Raji (cell line): Measurements from ENCODE around the gene DOK7.

Experiments
- POLR2A ChIP-seq: IDR thresholded peaks from 2 replicates; pipeline ENCODE4 v1.6.1; 2011; ENCODE audit warnings: low read depth, low read length, control low read depth; ENCODE audit not compliant: insufficient read depth

The DOK7 gene

DNA sequence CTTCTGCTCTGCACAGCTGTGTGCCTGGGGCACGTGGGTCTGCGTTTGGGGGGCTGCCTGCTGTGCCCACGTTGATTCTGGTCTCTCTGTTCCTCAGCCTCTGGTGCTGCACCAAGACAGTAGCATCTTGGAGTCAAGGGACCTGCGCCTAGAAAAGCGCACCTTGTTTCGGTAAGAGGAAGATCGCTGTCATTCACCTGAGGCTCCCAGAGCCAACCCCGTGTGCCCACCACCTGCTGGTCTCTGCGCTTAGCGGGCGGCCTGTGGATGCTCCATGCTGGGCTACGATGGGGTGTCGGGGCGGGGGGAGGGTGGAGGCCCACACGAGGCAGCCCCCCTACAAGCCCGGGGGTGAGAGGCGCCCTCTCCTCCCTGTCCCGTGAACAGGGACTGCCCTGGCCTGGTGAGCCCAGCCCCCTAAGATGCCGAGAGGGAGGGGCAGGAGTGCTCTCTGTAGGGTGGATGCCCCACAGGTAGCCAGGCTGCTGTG lies 40.3 kb upstream of the DOK7 start:
- no peak for TF ChIP-seq POLR2A

DNA sequence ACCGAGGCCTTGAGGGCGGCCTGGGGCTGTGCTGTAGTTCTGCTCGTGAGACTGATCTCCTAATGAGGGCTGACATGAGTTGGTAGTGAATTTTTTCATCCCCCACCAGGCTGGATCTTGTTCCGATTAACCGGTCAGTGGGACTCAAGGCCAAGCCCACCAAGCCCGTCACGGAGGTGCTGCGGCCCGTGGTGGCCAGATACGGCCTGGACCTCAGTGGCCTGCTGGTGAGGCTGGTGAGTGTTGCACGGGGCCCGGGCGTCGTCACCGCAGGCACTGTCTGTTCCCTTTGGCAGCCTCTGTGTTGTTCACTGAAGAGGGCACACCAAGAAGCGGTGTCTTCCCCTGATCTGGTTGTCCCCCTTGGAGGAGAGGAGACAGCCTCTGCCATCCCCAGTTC lies 39.7 kb upstream of the DOK7 start:
- no peak for TF ChIP-seq POLR2A

DNA sequence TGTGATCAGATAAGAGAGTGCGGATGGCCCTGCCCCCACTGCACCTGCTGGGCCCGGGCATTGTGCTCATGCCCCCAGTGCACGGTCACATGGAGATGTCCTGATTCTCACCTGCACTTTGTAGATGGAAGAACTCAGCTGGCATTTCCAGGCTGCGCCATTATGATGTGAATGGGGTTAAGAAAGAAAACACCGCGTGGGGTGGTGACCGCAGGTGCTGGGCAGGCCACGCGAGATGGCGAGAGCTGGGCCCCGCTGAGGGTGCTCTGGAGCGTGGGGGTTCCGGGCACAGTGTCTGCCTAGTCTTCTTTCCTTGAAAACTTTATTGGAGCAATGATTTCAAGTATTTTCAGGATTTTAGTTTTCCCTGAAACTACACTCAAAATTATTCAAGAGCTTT lies 39.2 kb upstream of the DOK7 start:
- TF ChIP-seq POLR2A = no peak

DNA sequence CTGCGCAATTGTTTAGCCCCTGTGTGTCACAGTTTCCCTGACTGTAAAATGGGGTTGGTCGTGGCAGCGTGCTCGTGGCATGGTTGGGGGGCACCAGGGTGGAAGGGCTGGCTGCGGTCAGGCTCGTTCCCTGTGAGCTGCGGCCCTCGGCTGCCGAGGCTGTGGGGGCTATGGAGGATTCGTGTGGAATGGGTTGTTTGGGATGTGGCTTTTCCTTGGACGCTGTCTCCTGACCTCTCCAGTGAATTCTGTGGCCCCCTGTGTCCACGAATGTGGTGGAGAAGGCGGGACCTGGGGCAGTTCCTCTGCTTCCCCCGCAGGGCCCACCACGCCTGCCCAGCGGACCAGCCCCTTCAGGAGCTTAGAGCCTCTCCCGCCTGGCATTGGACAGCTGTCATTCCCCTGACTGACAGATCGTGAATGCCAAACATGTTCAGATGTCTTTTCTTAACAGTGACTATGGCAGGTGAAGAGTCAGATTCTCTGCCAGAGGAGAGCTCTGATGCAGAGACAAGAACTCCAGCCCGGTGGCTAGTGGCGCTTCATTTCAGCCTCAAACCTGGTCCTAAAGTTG lies 38.5 kb upstream of the DOK7 start:
- TF ChIP-seq POLR2A = no peak

DNA sequence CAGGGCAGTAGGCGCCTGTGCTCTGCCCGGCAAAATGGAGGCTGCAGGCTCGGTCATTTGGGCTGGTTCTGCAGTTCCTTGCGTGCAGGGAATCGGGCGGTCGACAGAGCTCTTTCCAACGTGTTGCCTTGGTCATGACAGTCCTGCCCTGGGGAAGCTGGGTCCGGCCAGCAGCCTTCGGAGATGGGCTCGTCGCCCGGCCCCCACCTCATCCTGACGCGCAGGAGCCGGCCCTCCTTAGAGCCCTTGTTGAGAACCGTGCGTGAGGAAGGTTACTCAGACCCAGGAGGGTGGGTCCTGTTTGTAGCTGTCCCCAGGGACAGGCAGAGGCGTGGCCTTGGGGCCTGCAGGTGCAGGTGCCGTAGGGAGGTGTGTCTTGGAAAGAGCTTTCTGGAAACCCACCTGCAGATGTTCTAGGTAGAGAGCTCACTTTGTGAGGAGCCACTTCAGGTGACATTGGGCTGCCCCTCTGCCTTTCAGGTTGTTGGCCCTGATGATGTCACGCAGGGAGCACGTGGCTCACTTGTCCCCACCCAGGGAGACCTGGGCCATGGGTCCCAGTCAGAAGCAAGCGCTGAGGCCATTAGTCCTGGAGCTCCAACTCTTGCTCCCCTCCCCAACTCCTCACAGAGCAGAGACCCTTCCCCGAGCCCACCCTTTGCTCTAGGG lies 36.5 kb upstream of the DOK7 start:
- TF ChIP-seq POLR2A = no peak

DNA sequence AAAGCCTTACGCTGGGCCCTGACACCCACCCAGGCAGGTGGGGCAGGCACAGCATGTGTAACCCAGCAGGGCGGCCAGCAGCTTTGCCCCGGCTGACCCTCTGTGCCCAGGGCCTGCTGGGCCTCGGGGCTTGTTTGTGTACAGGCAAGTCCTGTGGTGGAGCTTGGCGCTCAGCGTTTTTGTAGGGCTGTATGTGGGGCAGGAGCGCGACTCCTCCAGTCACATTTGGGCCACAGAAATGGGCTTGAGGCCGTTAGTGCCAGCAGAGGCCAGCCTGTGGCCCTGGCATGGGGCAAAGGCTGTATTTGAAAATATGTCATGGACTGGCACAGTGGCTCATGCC lies 36.0 kb upstream of the DOK7 start:
- no peak for TF ChIP-seq POLR2A

DNA sequence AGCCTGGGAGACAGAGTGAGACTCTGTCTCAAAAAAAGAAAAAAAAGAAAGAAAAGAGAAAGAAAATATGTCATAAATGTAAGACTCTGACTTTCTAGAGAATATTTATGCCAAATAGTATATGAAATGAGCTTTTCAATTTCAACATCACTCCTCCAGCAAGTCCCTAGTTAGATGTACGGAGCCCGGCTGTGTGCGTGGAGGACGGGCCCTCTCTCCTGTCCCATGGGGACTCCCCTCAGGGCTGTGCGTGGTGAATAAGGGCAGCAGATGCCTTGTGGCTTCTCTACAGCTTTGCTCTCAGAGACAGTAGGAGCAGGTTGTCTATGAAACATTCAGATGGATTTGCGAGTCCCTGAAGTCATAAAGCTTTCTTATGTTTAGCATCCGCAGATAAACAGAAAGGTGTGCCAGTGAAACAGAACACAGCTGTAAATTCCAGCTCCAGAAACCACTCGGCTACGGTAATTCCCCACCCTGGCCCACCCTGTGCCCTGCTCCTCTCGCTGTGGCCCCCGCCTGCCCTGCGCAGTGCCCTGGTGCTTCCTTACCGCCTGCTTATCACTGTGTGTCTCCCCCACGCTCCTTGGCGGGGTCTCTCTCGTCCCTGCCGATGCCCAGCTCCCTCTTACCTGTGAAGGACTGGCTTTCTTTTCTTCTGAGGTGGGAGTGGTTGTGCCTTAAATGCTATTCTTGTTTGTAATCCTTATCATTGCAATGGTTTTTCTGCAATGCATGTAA lies 35.2 kb upstream of the DOK7 start:
- TF ChIP-seq POLR2A = no peak

DNA sequence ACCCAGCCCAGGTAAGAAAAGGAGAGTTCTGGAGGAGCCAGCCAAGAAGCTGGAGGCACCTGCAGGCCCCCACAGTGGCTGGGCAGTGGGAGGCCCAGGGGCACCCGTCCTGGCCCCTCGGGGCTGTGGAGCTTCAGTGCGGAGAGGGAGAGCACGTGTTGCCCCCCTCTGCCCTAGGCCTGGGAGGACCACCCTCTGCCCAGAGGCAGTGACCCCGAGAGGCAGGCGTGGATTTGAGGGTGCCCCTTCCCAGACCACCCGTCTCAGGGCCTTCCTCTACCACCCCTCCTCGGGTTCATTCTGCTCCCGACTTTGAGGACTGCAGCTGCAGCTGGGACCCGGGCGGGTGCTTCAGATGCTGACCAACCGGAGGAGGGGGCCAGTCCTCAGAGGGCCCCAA lies 33.5 kb upstream of the DOK7 start:
- no peak for TF ChIP-seq POLR2A

DNA sequence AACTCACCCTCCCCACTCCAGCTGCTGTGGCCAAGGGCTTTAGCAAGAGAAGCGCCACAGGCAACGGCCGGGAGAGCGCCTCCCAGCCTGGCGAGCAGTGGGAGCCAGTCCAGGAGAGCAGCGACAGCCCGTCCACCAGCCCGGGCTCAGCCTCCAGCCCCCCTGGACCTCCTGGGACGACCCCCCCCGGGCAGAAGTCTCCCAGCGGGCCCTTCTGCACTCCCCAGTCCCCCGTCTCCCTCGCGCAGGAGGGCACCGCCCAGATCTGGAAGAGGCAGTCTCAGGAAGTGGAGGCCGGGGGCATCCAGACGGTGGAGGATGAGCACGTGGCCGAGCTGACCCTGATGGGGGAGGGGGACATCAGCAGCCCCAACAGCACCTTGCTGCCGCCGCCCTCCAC lies 32.6 kb upstream of the DOK7 start:
- TF ChIP-seq POLR2A = no peak

DNA sequence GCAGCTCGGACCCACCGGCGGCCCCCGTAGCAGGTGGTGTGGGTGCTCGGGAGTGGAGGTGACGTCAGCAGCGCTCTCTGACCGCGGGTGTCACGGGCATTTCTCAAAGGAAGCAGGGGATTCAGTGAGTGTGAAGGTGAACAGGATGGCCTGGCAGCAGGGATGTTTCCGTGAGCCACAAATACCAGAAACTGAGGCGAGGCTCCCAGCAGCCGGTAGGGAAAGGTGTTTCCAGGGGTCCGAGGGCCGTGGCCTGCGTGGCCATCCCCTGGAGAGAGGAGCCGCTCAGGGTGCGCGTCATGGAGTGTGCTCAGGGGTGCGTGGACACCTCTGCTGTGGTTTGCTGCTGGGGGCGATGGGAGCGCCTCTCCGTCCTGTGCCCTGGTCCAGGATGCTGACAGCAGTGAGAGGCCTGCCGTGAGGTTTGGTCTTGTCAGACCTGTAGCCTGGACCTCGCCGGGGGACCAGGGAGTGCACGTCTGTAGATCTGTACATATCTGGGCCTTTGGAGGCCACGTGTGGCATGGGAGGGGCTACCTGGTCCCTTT lies 31.6 kb upstream of the DOK7 start:
- no peak for TF ChIP-seq POLR2A

DNA sequence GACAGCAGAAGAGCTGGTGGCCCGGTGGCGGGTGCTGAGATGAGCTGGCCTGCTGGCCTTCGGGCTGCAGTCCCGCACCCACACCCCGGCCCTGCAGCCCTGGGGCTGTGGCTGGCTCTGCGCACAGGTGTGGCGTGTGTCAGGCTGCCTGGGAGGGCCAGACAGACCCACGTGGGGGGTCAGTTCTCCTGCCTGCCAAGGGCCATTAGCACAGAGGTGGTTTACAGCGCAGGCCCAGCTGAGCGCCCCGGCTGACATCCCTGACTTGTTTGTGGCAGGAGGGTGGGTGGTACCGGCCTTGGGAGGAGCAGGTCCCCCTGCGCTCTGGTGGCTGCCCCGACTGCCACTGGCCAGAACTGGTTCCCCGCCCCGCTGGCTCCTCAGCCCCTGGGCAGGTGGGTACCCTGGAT lies 30.7 kb upstream of the DOK7 start:
- no peak for TF ChIP-seq POLR2A

DNA sequence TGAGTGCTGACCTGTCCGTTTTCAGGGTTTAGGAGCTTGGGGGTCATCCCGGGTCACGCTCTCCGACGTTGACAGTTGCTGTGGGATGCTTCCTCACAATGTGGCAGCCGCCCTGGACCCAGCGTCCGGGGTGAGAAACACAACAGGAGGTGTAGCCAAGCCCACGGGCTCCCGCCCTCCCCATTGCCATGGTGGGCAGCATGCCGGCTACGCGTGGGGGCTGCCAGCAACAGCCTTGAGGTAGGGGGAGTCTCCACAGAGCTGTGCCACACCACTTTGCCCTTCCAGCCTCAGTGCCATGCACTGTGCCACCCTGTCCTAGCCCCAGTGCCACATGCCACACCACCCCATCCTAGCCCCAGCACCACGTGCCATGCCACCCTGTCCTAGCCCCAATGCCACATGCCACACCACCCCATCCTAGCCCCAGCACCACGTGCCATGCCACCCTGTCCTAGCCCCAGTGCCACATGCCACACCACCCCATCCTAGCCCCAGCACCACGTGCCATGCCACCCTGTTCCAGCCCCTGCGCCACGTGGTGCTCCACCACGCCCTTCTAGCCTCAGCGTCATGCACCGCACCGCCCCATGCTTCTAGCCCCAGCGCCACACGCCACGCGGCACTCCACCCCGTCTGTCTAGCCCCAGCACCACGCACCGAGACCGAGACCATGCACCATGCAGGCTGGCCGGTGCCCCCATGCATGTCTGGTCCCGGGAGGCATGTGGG lies 29.8 kb upstream of the DOK7 start:
- no peak for TF ChIP-seq POLR2A

DNA sequence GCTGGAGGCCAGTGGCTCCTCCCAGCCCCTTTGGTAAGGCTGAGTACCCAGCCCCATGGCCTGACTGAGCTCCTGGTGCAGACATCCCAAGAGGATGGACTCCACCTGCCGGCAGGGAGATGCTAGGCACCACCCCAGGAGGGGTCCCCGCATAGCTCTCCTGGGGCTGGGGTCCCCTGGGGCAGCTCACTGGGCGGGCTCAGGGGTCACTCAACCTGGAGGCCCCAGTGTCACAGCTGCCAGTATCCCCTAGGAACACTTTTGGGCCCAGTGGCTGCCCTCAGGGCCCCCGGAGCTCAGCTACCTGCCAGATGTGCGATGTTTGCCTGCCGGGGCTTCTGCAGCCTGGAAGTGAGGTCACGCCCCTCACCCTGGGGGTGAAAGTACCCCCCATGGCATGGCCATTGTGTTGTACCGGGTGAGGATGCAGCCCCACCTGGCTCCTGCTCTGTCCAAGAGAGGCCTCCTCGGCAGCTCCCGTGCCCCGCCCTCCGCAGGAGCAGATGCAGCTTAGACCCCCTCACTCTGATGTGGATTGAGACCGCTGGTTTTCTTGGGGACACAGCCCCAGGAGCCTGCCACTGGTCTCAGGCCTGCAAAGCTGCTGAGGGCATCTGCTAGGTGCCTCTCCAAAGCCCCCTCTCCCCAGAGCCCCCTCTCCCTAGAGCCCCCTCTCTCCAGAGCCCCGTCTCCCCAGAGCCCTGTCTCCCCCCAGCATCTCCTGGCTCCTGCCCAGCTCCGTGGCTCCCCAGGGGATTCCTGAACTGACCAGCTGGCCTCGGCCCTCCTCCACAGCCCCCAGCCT lies 28.0 kb upstream of the DOK7 start:
- no peak for TF ChIP-seq POLR2A

DNA sequence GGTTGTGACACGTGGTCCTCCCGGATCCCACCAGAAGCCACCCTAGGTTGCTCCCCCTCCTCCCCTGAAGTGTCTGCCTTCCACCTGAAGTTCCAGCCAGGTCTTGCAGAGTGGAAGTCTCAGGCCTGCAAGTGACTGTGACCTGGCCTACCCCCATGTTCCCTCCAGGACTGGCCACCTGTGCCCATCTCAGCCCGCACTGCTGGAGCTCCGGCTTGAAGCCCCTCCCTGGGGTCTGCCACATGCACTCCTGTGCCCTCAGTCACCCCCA lies 27.5 kb upstream of the DOK7 start:
- no peak for TF ChIP-seq POLR2A
